Cardiac fibroblast (primary cell): ENCODE measurements around the gene CH25H.

Experiments
- DNase-seq, 2 donors: peaks; one replicate each; pipeline versions ENCODE4 v3.0.0 to v3.0.0-alpha.2; 2010; ENCODE audit warnings: low read depth in 2 of 2
- H3K4me3 ChIP-seq, 2 donors: replicated peaks in 1 of 2; 1 replicate in 1 of 2; 2 replicates in 1 of 2; pipeline ENCODE4 v1.5.1; 2011; ENCODE audit warnings: low read depth in 2 of 2, low read length in 2 of 2, mild to moderate bottlenecking in 2 of 2, moderate library complexity in 1 of 2
- CTCF ChIP-seq: IDR thresholded peaks from one replicate; pipeline ENCODE4 v1.5.1; 2011; ENCODE audit warnings: low read depth, mild to moderate bottlenecking, low read length, inconsistent platforms

The CH25H gene

GRCh38 chr10:89209718-89210117 lies 2.6 kb upstream of the CH25H start:
- no peak overlapping the region for H3K4me3 ChIP-seq
- DNase-seq = no peak
- TF ChIP-seq CTCF = no peak

GRCh38 chr10:89207801-89208551 lies 859 bp upstream of the CH25H start:
- no peak for TF ChIP-seq CTCF
- peak overlapping the region; percentile 47 to 60 for H3K4me3 ChIP-seq
- DNase-seq = peak; percentile 22 to 33

GRCh38 chr10:89206402-89207180 lies 526 bp downstream of the CH25H start:
- TF ChIP-seq CTCF = no peak
- H3K4me3 ChIP-seq = peak overlapping the region; percentile 47 to 60
- peak; percentile 33 to 44 for DNase-seq

- TF ChIP-seq CTCF = no peak
- no peak overlapping the region for H3K4me3 ChIP-seq
- DNase-seq = no peak
Observed at GRCh38 chr10:89204621-89205185, 2.4 kb downstream of the CH25H start.

GRCh38 chr10:89203237-89203636 lies 3.9 kb downstream of the CH25H start:
- DNase-seq = no peak
- TF ChIP-seq CTCF = no peak
- H3K4me3 ChIP-seq = no peak overlapping the region

GRCh38 chr10:89202033-89202425 lies 5.1 kb downstream of the CH25H start:
- TF ChIP-seq CTCF = no peak
- DNase-seq = no peak
- no peak overlapping the region for H3K4me3 ChIP-seq
